ENCODE data around the gene GSTA1.

- TF ChIP-seq POLR2AphosphoS5 (IDR thresholded peaks at IDR 0.05; ENCODE audit: low read depth, low read length) (no peak), CTCF (IDR thresholded peaks at IDR 0.05) (no peak), SIN3A (IDR thresholded peaks at IDR 0.05; ENCODE audit: borderline replicate concordance, insufficient read depth, low read depth, low read length) (no peak), REST (IDR thresholded peaks at IDR 0.05; ENCODE audit: insufficient read depth in 1 of 2, low read depth in 2 of 2, low read length in 1 of 2) (no peak)
These were observed 30.9 kb upstream of the GSTA1 start for GRCh38 chr6:52834481-52834880.
